Right forelimb (tissue), 1 donor: ENCODE results near the gene SCT.

Experiments used
- DNase-seq: peaks from one replicate; pipeline ENCODE4 v3.0.0-alpha.2; 2018

The SCT gene

DNA sequence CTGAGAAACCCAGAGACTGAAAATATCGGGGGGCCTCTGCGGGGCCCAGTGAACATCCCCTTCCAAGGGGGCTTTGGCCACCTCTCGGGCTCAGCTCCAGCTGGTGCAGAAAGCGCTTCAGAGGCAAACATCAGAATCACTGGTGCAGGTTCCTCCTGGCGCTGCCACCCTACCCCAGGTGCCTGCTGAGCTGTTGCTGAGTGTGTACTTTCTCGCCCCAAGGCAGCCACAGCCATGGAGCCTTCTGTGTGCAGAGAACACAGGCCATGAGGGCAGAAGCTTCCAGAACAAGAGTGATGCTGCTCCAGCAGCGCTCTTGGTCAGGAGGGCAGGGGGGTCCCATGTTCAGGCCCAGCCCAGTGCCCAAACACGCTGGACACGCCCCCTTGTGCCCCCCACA lies 16.4 kb upstream of the SCT start:
- no peak for DNase-seq

DNA sequence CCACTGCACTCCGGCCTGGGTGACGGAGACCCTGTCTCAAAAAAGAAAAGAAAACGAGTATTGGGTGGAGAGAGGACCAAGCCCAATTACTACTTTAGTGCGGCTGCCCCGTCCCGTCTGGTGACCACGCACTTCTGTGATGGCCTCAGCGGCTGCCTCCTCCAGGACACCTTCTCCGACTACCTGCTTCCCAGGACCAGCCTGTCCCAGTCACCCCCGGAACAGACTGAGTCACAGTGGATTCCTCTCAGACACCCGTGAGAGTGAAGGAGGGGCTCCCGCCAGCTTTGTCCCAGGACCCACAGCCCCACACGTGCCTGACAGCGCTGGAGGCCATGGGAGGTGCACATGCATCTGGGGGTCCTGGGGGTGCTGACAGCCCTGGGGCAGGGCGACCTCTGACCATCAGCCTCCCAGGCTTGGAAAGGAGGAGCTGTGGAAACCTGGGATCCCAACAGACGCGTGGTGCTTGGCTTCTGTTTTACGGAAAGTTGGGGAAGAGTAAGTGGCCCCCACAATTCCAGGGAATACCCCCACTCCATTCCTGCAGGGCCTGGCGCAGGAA lies 14.9 kb upstream of the SCT start:
- DNase-seq = no peak

DNA sequence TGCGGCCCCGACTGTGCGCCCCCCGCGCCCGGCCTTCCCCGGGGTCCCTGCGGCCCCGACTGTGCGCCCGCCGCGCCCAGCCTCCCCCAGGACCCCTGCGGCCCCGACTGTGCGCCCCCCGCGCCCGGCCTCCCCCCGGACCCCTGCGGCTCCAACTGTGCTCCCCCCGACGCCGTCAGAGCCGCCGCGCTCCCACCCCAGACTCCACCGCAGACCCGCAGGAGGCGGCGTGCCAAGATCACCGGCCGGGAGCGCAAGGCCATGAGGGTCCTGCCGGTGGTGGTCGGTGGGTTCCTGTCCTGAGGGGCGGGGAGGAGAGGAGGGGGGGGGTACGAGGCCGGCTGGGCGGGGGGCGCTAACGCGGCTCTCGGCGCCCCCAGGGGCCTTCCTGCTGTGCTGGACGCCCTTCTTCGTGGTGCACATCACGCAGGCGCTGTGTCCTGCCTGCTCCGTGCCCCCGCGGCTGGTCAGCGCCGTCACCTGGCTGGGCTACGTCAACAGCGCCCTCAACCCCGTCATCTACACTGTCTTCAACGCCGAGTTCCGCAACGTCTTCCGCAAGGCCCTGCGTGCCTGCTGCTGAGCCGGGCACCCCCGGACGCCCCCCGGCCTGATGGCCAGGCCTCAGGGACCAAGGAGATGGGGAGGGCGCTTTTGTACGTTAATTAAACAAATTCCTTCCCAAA lies 13.2 kb upstream of the SCT start:
- no peak for DNase-seq

DNA sequence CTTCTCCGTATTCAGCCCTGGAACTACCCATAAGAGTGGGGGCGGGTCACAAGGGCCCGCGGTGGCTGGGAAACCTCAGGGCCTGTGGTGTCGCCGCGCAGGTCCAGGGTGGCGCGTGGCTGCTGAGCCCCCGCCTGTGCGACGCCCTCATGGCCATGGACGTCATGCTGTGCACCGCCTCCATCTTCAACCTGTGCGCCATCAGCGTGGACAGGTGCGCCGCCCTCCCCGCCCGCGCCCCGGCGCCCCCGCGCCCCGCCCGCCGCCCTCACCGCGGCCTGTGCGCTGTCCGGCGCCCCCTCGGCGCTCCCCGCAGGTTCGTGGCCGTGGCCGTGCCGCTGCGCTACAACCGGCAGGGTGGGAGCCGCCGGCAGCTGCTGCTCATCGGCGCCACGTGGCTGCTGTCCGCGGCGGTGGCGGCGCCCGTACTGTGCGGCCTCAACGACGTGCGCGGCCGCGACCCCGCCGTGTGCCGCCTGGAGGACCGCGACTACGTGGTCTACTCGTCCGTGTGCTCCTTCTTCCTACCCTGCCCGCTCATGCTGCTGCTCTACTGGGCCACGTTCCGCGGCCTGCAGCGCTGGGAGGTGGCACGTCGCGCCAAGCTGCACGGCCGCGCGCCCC lies 12.5 kb upstream of the SCT start:
- no peak for DNase-seq

DNA sequence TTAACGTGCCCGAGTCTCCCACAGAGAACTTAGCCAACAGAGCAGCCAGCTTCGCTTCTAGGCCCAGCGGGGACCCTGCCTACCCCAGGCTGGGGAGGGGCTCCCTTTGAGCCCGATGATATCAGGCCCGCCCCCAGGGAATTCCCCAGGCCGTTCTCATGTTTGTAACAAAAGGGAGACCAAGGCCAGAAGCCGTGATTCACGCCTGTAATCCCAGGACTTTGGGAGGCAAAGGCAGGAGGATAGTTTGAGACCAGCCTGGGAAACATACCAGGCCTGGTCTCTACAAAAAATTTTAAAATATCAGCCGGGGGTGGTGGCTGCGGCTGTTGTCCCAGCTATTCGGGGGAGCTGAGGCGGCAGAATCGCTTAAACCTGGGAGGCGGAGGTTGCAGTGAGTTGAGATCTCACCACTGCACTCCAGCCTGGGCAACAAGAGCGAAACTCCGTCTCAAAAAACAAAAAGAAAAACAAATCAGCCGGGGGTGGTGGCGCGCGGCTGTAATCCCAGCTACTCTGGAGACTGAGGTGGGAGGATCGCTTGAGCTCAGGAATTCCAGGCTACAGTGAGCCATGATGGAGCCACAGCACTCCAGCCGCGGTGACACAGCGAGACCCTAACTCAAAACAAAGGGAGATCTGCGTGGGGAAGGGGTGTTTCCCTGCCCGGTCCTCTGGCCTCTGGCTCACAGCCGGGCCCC lies 11.8 kb upstream of the SCT start:
- DNase-seq = no peak

DNA sequence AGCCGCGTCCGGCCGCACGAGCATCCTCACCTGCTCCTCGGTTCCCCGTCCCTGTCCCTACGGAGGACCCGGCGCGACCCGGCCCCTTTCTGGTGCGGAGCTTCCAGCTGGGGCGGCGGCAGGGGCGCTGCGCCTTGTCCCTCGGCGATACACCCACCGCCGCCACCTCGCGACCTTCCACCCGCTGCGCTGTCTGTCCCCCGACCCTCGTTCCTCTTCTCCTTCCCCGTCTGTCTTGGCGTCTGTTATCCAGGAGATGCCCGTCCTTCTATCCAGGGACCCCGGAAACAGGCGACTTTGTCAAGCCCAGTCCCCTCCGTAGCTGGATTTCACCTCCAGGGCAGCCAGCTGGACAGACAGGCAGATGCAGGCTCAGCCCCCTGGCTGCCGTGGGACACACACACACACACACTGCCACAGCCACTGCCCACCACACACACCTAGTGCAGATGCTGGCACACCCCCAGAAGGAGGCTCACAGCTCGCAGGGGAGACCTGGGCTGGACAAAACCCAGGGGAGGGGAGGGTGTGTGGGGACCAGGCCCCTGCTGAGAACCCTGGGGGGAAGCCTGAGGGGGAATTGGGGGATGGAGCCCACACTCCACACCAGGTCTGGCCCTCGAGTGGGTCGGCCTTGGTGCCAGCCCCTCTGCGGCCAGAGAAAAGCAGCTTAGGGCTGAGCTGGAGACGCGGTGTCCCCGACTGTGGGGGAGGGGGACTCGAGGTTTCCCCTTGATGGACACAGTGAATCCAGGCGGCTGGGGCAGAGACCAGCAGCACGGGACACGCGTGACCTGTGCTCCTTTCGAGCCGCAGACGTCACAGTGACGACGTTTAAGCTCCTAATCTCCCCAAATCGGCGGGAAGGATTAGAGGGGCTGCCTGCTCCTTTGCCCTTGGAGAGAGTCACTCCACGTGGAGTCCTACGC lies 10.9 kb upstream of the SCT start:
- DNase-seq = no peak

DNA sequence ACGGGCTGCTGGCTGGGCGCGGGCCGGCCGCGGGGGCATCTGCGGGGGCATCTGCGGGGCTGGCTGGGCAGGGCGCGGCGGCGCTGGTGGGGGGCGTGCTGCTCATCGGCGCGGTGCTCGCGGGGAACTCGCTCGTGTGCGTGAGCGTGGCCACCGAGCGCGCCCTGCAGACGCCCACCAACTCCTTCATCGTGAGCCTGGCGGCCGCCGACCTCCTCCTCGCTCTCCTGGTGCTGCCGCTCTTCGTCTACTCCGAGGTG lies 10.3 kb upstream of the SCT start:
- no peak for DNase-seq

DNA sequence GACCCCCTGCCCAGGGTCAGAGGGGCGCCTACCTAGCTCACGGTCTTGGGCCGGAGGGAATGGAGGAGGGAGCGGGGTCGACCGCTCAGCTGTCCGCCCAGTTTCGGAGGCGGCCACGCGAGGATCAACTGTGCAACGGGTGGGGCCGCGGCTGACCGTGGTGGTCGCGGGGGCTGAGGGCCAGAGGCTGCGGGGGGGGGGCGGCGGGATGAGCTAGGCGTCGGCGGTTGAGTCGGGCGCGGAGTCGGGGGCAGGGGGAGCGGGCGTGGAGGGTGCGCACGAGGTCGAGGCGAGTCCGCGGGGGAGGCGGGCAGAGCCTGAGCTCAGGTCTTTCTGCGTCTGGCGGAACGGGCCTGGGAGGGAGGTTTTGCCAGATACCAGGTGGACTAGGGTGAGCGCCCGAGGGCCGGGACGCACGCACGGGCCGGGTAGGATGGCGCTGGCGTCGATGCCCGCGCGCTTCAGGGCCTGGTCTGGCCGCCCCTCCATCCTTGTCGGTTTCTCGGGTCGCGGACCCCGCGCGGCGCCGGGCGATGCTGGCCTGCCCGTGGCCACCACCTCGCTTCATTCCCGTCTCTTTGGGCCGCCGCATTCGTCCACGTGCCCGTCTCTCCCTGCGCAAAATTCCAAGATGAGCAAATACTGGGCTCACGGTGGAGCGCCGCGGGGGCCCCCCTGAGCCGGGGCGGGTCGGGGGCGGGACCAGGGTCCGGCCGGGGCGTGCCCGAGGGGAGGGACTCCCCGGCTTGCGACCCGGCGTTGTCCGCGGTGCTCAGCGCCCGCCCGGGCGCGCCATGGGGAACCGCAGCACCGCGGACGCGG lies 9.7 kb upstream of the SCT start, which contains the start of gene DRD4:
Gene DRD4 (plus strand): TSS at position 759 of the 822 bp plus-strand sequence. CDS start 36 bp downstream, at position 795.
- DNase-seq = no peak

DNA sequence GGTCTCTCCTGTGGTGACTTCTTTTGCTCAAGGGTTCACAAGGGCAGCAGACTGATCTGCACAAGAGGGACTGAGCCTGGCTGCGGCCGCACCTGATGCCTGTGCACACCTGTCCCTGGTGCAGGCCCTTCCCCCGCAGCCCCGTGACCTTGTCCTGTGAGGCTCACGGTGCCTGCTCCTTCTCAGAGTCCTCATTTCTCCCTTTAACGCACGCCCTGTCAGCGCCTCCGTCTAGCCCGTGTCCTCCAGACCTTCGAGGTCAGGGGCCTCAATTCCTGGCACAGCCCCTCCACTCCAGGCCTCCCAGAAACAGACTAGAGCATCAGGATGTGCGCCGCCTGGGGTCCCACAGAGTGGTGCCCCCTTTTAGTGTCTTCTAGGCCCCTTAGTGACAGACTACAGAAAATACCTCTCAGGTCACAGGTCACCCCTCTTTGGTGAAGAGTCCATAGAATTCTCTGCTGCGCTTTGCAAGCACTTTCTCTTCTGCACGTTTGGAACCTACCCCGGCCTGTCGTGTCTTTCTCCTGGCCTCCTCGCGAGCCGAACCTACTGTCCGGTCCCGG lies 9.0 kb upstream of the SCT start:
- DNase-seq = no peak

DNA sequence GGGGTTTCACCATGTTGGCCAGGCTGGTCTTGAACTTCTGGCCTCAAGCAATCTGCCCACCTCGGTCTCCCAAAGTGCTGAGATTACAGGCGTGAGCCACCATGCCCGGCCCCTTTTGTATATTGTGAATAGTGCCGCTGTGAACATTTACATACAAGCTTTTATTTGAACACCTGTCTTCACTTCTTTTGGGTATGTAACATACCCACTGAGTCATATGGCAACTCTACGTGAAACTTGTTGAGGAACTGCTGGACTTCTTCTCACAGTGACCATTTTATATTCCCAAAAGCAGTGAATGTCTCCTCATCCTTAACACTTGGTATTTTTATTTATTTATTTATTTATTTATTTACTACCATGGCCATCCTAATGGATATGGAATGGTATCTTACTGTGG lies 3.9 kb upstream of the SCT start:
- no peak for DNase-seq

DNA sequence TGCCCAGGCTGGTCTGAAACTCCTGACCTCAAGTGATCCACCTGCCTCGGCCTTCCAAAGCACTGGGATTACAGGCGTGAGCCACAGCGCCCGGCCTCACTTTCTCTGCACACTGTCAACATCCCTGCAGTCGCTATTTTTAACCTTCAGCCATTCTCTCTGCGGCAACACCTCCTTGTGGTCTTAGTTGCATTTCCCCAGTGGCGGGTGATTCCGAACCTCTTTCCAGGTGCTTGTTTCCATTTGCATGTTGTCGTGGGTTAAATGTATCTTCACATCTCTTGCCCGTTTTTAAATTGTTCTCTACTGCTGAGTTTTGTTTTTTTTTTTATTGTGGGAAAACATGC lies 2.2 kb upstream of the SCT start:
- no peak for DNase-seq

DNA sequence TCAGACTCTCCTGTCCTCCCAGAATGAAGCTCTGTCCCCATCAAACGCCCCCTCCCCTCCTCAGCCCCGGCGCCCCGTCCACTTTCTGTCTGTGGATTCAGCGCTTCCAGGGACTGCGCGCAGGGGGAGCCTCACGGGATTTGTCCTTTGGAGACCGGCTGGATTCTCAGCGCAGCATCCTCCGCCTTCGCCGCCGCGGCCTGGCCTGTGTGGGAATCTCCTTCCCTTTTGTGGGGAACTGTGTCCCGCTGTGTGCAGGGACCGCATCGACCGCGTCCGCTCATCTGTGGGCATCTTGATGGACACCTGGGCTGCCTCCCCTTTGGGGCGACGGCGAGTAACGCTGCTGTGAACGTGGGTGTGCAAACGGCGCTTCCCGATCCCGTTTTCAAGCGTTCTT lies 1.1 kb upstream of the SCT start:
- DNase-seq = no peak

DNA sequence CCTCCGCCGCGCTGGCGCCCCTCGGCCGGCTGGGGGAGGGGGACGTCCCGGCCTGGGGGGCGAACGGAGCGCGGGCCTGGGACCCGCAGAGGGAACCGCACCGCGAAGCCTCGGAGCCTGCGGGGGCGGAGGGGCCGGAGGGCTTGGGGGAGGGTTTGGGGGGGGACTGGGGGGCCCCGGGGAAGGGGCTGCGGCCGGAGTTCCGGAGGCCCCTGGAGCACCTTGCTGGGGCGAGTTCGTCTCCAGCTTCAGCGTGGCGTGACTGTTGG lies 261 bp upstream of the SCT start:
- DNase-seq = no peak

DNA sequence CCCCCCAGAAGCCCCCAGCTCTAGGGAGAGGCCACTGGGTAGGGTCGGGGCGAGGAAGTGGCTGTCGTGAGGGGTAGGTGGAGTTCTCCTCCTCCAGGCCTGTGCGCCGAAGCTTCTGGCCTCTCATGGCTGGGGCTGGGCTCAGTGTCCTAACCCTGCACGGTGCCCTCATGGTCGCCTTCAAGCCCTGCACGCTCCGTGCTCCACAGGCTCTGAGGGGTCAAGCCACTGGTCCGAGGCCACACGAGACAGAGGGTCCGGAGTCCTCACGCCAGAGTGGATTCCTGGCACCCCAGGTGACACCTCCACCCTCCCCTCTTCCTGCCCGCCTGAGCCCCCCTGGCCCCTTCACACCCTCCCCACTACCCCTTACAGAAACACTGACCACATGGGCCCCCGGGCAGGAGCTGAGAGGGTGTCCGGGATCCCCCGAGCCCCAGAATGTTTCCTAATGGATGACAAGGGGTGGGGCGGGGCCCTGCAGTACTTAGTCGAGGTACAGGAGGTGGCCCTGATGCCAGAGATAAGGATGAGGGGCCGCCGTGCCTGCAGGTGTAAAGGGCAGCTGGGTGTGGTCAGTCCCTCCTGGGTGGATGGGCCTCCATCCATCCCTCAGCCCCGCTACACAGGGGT lies 1.2 kb downstream of the SCT start:
- DNase-seq = no peak

DNA sequence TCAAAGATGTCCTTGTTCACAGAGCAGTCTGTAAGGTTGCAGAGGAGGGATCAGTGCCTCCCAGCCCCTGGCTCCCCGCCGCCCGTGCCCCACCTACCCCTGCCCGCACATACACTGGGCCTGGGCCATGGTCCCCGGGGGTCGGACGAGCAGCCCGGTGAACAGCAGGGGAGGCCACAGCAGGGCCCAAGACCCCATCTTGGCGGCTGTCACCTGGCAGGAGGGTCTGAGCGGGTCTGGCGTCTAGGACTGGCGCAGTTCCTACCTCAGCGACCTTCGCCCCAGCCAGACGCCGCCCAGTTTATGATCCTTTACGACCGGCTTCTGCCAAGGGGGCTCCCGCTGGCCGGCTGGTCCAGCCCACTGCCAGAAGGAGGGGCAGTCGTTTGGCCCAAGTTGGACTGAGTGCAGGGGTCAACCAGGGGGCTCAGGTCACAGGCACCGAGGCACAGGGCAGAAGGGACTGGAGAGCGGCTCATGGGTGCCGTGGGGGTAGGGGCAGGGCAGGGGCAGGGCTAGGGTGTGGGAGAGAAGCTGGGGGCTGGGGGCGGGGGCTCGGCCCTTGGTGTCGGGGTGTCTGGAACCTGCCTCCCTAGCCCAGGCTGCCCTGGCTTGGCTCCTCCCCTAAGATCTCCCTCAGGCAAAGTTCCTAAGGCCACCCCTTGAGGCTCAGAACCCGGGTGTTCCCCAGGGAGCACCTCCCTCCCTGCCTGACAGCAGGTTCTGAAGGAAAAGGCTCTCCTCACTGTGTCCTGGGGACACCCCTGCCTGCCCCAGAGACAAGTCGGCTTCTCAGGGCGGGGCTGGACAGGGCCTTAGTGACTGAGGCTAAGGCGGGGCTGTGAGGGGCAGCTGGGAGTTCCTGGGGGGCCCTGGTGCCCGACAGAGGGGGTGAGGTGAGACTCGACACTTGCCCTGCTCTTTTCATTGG lies 2.0 kb downstream of the SCT start, which contains the start of gene CDHR5:
Gene CDHR5 (minus strand): TSS at position 251 of the 931 bp plus-strand sequence. CDS start 53 bp downstream, at position 198.
- no peak for DNase-seq

DNA sequence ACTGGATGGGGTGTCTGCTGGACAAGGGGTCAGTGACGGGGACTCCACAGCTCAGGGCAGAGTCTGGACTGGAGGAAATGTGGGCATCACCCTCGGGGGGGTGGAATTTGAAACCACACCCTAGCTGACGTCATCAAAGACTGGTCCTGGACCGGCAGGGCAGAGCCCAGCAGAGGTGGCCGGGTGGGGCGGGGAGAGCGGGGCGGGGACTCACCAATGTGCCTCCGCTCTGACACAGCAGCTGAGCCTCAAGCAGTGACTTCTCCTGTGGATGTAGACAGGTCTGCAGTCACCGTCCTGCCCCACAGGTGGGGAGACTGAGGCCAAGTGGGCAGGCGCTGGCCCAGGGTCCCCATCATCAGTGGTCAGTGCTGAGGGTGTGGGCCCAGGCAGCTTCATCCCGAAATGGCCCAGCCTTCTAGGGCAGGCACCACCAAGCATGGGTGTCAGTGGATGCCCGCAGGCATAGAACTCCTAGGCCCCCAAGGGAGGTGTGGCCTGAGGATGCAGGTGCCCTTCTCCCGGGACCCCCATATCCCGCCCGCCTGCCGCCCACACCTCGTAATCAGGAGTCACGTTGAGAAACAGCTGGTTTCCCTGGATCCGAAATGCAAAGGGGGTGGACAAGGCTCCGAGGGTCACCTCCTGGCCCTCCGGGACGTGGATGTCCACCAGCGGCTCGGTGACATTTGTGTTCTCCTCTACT lies 2.8 kb downstream of the SCT start:
- DNase-seq = no peak

DNA sequence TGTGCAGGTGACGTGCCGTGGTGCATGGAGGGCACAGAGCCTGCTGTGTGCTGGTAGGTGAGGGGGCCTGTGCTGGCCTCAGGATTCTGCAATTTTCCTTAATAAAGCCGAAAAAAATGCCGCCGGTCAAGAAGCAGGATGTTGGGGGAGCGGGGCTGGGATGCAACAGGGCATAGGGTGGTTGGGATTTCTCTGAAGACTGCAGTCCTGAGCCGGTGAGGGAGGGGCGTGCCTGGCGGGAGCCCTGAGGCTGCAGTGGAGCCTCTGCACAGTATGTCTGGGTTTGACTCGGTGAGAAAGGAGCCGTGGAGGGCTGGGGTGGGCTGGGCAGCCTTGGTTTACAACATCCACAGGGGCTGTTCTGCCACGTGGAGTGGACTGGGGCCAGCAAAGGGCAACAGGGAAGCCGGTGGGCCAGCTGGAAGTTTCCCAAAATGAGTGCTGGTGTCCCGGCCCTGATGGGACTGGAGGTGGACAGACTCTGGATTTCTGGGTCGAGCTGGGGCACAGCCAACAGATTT lies 3.6 kb downstream of the SCT start:
- no peak for DNase-seq

DNA sequence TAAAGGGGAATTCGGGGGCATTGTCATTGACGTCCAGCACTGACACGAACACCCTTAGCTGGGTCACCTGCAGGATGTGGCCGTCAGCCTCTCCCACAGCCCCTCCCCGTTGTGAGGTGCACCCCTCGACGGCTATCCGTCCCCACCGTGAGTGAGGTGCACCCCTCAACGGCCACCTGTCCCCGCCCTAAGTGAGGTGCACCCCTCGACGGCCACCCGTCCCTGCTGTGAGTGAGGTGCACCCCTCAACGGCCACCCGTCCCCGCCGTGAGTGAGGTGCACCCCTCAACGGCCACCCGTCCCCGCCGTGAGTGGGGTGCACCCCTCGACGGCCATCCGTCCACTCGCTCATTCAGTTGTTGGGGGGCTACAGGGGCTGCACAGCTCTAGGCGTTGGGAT lies 5.1 kb downstream of the SCT start:
- no peak for DNase-seq
